Measurements from ENCODE around the gene MUC5B.

Gene MUC5B

DNA sequence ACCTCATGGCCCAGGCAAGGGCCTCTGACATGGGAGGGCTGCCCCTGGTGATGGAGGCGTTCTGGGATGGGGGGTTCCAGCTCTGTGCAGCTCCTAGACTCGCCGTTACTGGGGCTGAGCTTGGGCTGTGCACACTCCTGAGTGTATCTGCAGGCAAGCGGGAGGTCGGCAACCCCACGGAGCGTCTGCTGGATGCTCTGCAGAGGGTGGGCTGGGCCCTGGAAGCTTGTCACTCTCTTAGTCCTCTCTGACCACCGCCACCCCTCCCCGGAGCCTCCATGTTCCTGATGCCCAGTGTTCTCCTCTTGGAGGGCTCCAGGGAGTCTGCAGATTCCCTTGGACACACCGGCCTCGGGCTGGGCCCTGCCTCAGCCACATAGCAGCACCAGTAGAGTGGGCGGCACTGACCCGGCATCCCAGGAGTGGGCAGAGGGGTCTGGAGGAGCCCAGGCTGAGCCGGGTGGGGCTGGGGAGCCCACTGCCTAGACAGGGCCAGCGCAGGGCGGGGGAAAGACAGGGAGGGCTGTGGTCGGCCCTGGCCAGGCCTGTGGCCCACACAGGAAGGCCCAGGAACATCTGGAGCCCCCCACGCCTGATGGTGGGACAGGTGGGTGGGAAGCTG is 20.6 kb upstream of the MUC5B start:
- Histone ChIP-seq H3K4me3 (replicated peaks; ENCODE audit: insufficient read depth, low read length) (no peak overlapping the region), H3K27me3 (ENCODE audit: insufficient read depth, poor library complexity, severe bottlenecking) (no peaks in the 10 kb centered on the region), H3K27ac (replicated peaks) (no peak overlapping the region)
- DNase-seq (ENCODE audit: low read depth in 1 of 2, low spot score in 1 of 2), result peak in 1 of 2 experiments; percentile 8
- TF ChIP-seq, protein P1, sequence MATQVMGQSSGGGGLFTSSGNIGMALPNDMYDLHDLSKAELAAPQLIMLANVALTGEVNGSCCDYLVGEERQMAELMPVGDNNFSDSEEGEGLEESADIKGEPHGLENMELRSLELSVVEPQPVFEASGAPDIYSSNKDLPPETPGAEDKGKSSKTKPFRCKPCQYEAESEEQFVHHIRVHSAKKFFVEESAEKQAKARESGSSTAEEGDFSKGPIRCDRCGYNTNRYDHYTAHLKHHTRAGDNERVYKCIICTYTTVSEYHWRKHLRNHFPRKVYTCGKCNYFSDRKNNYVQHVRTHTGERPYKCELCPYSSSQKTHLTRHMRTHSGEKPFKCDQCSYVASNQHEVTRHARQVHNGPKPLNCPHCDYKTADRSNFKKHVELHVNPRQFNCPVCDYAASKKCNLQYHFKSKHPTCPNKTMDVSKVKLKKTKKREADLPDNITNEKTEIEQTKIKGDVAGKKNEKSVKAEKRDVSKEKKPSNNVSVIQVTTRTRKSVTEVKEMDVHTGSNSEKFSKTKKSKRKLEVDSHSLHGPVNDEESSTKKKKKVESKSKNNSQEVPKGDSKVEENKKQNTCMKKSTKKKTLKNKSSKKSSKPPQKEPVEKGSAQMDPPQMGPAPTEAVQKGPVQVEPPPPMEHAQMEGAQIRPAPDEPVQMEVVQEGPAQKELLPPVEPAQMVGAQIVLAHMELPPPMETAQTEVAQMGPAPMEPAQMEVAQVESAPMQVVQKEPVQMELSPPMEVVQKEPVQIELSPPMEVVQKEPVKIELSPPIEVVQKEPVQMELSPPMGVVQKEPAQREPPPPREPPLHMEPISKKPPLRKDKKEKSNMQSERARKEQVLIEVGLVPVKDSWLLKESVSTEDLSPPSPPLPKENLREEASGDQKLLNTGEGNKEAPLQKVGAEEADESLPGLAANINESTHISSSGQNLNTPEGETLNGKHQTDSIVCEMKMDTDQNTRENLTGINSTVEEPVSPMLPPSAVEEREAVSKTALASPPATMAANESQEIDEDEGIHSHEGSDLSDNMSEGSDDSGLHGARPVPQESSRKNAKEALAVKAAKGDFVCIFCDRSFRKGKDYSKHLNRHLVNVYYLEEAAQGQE (IDR thresholded peaks at IDR 0.05; ENCODE audit: insufficient replicate concordance, low read depth), result no peak
- TF ChIP-seq SPI1 (IDR thresholded peaks at IDR 0.05; ENCODE audit: borderline replicate concordance, low read depth) (no peak), POLR2AphosphoS5 (IDR thresholded peaks at IDR 0.05; ENCODE audit: low read depth) (no peak), CTCF (IDR thresholded peaks at IDR 0.05; ENCODE audit: insufficient read depth, low read length) (no peak), GABPA (IDR thresholded peaks at IDR 0.05; ENCODE audit: low read depth) (no peak)

- peak; percentile 18 to 24 for DNase-seq (ENCODE audit: low read depth in 1 of 2, low spot score in 1 of 2)
Observed at GRCh38 chr11:1202776-1203504, 19.9 kb upstream of the MUC5B start.

GRCh38 chr11:1203505-1204271 is 19.2 kb upstream of the MUC5B start:
- Histone ChIP-seq H3K4me3 (replicated peaks; ENCODE audit: insufficient read depth, low read length) (no peak overlapping the region), H3K27me3 (ENCODE audit: insufficient read depth, poor library complexity, severe bottlenecking) (no peaks in the 10 kb centered on the region), H3K27ac (replicated peaks) (no peak overlapping the region)
- DNase-seq (ENCODE audit: low read depth in 1 of 2, low spot score in 1 of 2), result no peak
- TF ChIP-seq CTCF (IDR thresholded peaks at IDR 0.05; ENCODE audit: insufficient read depth, low read length) (no peak), GABPA (IDR thresholded peaks at IDR 0.05; ENCODE audit: low read depth) (no peak), POLR2AphosphoS5 (IDR thresholded peaks at IDR 0.05; ENCODE audit: low read depth) (no peak), SPI1 (IDR thresholded peaks at IDR 0.05; ENCODE audit: borderline replicate concordance, low read depth) (no peak)
- TF ChIP-seq, protein P1 (IDR thresholded peaks at IDR 0.05; ENCODE audit: insufficient replicate concordance, low read depth), result no peak

More at GRCh38 chr11:1202776-1203504, 19.9 kb upstream of the MUC5B start:
- no peak overlapping the region for H3K27ac ChIP-seq (replicated peaks)
- no peak for TF ChIP-seq POLR2AphosphoS5 (IDR thresholded peaks at IDR 0.05; ENCODE audit: low read depth)
- TF ChIP-seq CTCF (IDR thresholded peaks at IDR 0.05; ENCODE audit: insufficient read depth, low read length), result peak; percentile 79
- H3K4me3 ChIP-seq (replicated peaks; ENCODE audit: insufficient read depth, low read length), result no peak overlapping the region
- H3K27me3 ChIP-seq (ENCODE audit: insufficient read depth, poor library complexity, severe bottlenecking), result no peaks in the 10 kb centered on the region
